Esophagus muscularis mucosa (tissue), 4 donors: ENCODE results near the gene NCOR2. TPM values are rescaled to one million over a fixed set of nuclear protein-coding genes. Genes with fewer than 3 reads are reported as not detected.

Experiments used
- DNase-seq: peaks from one replicate; pipeline ENCODE4 v3.0.0-alpha.2; 2017; ENCODE audit errors: extremely low spot score
- H3K27ac ChIP-seq, 4 donors: fragments of 200-600 bp; sonication (generic); replicated peaks in 1 of 4; 1 replicate in 3 of 4; 2 replicates in 1 of 4; pipeline ENCODE4 v1.5.1; 2016 to 2019; ENCODE audit warnings: mild to moderate bottlenecking in 1 of 4
- H3K27me3 ChIP-seq, 4 donors: fragments of 200-600 bp; sonication (generic); one replicate each; pipeline versions ENCODE4 v1.5.1 to v1.6.0; 2016 to 2019
- H3K36me3 ChIP-seq, 4 donors: fragments of 200-600 bp; sonication (generic); one replicate each; pipeline ENCODE4 v1.5.1; 2016 to 2019
- H3K4me1 ChIP-seq, 4 donors: fragments of 200-600 bp; sonication (generic); one replicate each; pipeline ENCODE4 v1.5.1; 2016 to 2019
- H3K4me3 ChIP-seq, 4 donors: fragments of 200-600 bp; sonication (generic); 1 replicate in 2 of 4; 2 replicates in 2 of 4; pipeline ENCODE4 v1.5.1; 2016 to 2019; ENCODE audit warnings: mild to moderate bottlenecking in 4 of 4, moderate library complexity in 1 of 4
- H3K9me3 ChIP-seq, 4 donors: fragments of 200-600 bp; sonication (generic); 1 replicate in 3 of 4; 2 replicates in 1 of 4; pipeline ENCODE4 v1.5.1; 2016 to 2019
- EP300 ChIP-seq: sonication (generic); formaldehyde crosslinking; IDR thresholded peaks from one replicate; pipeline ENCODE4 v1.6.1; 2017; ENCODE audit warnings: antibody characterized with exemption
- POLR2A ChIP-seq: fragments of 450-650 bp; IDR thresholded peaks from one replicate; pipeline ENCODE4 v1.6.1; 2017; ENCODE audit warnings: antibody characterized with exemption, moderate library complexity, mild to moderate bottlenecking, low read depth
- POLR2AphosphoS5 ChIP-seq, 2 donors: sonication (generic); formaldehyde crosslinking; IDR thresholded peaks; one replicate each; pipeline ENCODE4 v1.6.1; 2017; ENCODE audit warnings: antibody characterized with exemption in 2 of 2
- WGBS: methylation state at CpG from one replicate; pipeline ENCODE4 v1.1.5; 2018; 5-methylcytosine and 5-hydroxymethylcytosine counted together
- intact Hi-C: fragments of 100-400 bp; cut with DNase I; formaldehyde crosslinking; loops from one replicate; pipeline ENCODE4 v1.15.1; 2023
- total RNA-seq, 4 donors: library from RNA; depleted of rRNA; stranded (reverse); fragments of >200 nt; gene quantifications; one replicate each; pipeline versions ENCODE4 v1.1.0 to v1.2.1, GENCODE V29; 2016
- TF ChIP-seq, protein P1 (sequence below), 3 experiments: fragments of 200-600 bp in 2 of 3; fragments of 450-650 bp in 1 of 3; sonication (generic) in 2 of 3; IDR thresholded peaks; one replicate each; pipeline ENCODE4 v1.5.1; 2017 to 2019; ENCODE audit warnings: antibody characterized with exemption in 3 of 3, mild to moderate bottlenecking in 2 of 3, moderate library complexity in 1 of 3

The NCOR2 gene
- total RNA-seq, 4 donors from 2014 or later, result 107 to 188 (median 131) TPM

DNA sequence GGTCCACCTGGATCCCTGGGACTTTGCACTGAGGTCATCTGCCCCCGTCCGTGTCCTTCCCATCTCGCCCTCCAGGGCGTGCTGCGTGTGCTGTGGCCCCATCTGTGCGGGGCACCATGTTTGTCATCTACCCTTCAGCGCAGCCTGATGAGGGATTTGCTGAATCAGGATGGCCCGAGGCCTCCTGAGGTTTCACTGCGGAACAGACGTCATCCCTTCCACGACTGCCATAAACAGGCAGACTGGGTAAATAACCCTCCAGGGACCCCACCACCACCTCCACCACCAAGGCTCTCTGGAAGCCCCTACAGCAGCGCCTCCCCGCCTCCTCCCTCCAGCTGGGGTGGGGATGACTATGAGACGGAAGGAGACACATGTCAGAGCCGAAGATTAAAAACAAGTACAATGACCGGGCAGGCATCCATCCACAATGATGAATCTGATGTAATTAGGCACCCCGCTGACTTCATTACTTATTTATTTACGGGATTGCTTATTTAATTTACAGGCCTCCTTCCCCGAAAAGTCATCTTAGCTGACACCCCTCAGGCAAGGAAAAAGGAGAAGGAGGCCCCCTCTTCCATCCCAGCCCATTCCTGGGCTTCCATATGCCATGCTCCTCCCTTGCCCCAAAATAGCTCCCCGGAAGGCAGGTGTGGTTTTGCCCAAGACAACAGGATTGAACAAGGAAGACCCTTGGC is 39.4 kb downstream of the NCOR2 start:
- intact Hi-C loops, result no loop called here
- H3K27me3 ChIP-seq, result no peaks in the 10 kb centered on the region
- WGBS, result 75% methylated on average over 20 of the region's 20 CpGs
- TF ChIP-seq EP300, result no peak
- TF ChIP-seq, protein P1, sequence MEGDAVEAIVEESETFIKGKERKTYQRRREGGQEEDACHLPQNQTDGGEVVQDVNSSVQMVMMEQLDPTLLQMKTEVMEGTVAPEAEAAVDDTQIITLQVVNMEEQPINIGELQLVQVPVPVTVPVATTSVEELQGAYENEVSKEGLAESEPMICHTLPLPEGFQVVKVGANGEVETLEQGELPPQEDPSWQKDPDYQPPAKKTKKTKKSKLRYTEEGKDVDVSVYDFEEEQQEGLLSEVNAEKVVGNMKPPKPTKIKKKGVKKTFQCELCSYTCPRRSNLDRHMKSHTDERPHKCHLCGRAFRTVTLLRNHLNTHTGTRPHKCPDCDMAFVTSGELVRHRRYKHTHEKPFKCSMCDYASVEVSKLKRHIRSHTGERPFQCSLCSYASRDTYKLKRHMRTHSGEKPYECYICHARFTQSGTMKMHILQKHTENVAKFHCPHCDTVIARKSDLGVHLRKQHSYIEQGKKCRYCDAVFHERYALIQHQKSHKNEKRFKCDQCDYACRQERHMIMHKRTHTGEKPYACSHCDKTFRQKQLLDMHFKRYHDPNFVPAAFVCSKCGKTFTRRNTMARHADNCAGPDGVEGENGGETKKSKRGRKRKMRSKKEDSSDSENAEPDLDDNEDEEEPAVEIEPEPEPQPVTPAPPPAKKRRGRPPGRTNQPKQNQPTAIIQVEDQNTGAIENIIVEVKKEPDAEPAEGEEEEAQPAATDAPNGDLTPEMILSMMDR (IDR thresholded peaks at IDR 0.05), result no peak
- TF ChIP-seq POLR2AphosphoS5 (IDR thresholded peaks at IDR 0.05), result no peak
- TF ChIP-seq POLR2A, result no peak
- peaks cover 33 to 83% (median 68%) of the 10 kb centered on the region in 4 donors for H3K4me1 ChIP-seq
- H3K4me3 ChIP-seq, result no peak overlapping the region
- peak overlapping the region in 3 of 4 donors; percentile 10 to 23 (median 21) for H3K27ac ChIP-seq
- H3K9me3 ChIP-seq, result no peaks in the 10 kb centered on the region
- H3K36me3 ChIP-seq, result peaks cover 0 to 5% (median 2%) of the 10 kb centered on the region in 4 donors
- no peak for DNase-seq

DNA sequence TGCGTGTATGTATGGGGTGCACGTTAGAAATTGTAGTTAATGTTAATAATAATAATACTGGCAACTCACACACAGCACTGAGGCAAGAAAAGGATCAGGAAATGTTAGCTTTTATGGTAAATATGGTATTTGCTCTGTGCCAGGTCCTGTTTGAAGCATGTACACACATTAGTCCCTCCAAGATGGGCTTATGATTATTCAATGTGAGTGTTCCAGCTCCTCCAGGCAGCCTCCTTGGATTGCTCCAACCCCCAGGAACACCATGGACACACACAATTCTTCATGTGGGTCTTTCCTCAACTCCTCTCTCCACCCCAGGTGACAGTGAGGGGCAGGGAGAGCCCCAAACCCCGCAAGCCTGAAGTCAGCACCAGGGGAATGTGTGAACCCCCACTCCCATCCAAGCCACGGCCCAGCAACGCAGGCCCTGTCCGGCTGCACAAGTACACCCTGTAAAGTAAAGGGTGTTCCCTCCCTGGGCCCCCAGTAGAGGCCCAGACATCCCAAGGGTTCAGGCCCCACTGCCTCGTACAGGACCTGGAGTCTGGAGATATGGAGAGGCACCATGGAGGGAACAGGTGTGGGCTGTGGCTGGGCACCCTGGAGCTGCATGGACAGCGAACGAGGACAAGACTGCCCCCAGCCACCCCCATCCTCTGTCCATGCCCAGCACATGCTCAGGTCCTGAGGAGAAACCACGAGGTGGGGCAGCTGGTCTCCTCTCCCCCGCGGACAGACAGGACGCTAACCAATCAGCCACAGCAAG is 41.3 kb downstream of the NCOR2 start:
- intact Hi-C loops, result no loop called here
- Histone ChIP-seq H3K27ac (peak overlapping the region in 3 of 4 donors; percentile 35 to 55 (median 48)), H3K27me3 (no peaks in the 10 kb centered on the region), H3K9me3 (no peaks in the 10 kb centered on the region), H3K4me1 (peaks cover 40 to 82% (median 66%) of the 10 kb centered on the region in 4 donors), H3K36me3 (peaks cover 0 to 11% (median 4%) of the 10 kb centered on the region in 4 donors), H3K4me3 (no peak overlapping the region)
- no peak for DNase-seq
- WGBS, result 84% methylated on average over 11 of the region's 13 CpGs
- TF ChIP-seq, protein P1 (IDR thresholded peaks at IDR 0.05), result no peak
- no peak for TF ChIP-seq EP300
- no peak for TF ChIP-seq POLR2AphosphoS5 (IDR thresholded peaks at IDR 0.05)
- no peak for TF ChIP-seq POLR2A

DNA sequence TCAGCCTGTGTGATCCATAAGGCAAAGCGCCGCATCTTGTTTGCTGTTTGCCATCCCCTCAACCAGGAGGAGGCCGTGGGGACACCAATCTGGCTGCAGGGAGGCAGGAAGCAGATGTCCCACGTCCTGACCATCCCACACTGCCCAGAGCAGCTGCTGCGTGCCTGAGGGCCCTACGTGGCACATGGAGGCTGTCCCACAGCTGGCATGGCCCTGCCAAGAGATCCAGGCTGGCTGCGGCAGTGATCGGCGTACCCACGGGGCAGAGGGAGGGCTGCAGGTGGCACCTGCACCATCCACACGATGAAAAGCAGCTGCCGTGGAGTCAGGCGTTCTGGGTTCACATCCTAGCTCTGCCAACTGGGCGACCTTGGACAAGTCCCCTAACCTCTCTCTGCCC is 42.0 kb downstream of the NCOR2 start:
- Histone ChIP-seq H3K4me1 (peaks cover 43 to 82% (median 68%) of the 10 kb centered on the region in 4 donors), H3K36me3 (peaks cover 0 to 8% (median 4%) of the 10 kb centered on the region in 4 donors), H3K27ac (peak overlapping the region; percentile 30 to 55 (median 42)), H3K4me3 (no peak overlapping the region), H3K9me3 (no peaks in the 10 kb centered on the region), H3K27me3 (no peaks in the 10 kb centered on the region)
- 77% methylated on average over 14 of the region's 14 CpGs for WGBS
- no peak for DNase-seq
- TF ChIP-seq POLR2AphosphoS5 (IDR thresholded peaks at IDR 0.05) (no peak), POLR2A (no peak), EP300 (no peak)
- TF ChIP-seq, protein P1 (IDR thresholded peaks at IDR 0.05), result no peak
- intact Hi-C loops, result no loop called here

DNA sequence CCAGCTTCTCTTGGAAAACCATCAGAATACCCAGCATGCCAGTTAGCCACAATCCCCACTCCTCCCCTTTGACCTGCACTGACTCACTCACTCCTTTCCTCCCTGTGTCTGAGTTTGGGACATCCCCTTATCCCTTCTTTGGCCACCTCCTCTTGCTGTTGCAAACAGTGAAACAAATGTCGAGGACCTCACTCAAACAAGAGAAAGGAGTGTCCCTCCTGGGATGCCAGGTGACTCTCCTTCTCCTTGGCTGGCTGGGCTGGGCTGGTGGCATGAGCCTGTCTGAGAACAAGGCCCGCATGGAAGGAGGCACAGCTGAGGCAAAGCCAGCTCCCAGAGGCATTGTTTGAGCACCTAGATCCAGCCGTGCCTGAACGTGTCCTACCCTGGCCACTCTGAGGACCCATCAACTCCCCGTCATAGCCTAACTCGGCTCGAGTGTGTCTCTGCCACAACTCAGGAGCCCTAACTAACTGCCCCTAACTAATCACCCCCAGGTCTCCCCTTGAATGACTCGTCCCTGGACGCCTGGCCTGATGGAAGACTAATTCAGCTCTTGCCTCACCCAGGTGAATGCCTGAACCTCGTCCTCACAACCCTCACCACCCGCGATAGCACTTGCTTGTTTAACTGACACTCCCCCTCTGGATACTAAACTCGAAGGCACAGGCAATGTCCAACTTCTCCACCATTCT is 43.0 kb downstream of the NCOR2 start:
- no peaks in the 10 kb centered on the region for H3K9me3 ChIP-seq
- peaks cover 0 to 8% (median 3%) of the 10 kb centered on the region in 4 donors for H3K36me3 ChIP-seq
- no peak for DNase-seq
- 80% methylated on average over 12 of the region's 13 CpGs for WGBS
- H3K27ac ChIP-seq, result peak overlapping the region; percentile 48 to 98 (median 56)
- TF ChIP-seq EP300 (no peak), POLR2A (no peak), POLR2AphosphoS5 (IDR thresholded peaks at IDR 0.05) (no peak)
- TF ChIP-seq, protein P1 (IDR thresholded peaks at IDR 0.05), result no peak
- intact Hi-C loops, result loop anchor here (5.0 kb wide), 1 partner anchor 38 kb away; no protein-coding TSS in a partner anchor
- H3K4me1 ChIP-seq, result peaks cover 54 to 93% (median 78%) of the 10 kb centered on the region in 4 donors
- no peaks in the 10 kb centered on the region for H3K27me3 ChIP-seq
- no peak overlapping the region for H3K4me3 ChIP-seq
